GM21528 (cell line): Measurements from ENCODE around the gene THSD4.
"Not testable (repeated sequence)": the region's sequence is repeated elsewhere in the genome, so short reads cannot be mapped to it uniquely, and the experiment has no call there.

Experiments
- ATAC-seq: cut with Tn5 transposase; IDR thresholded peaks from one replicate; pipeline ENCODE4 v1.9.1; 2021; ENCODE audit warnings: mild to moderate bottlenecking, moderate library complexity; ENCODE audit not compliant: unreplicated experiment, low FRiP score

Gene THSD4

DNA sequence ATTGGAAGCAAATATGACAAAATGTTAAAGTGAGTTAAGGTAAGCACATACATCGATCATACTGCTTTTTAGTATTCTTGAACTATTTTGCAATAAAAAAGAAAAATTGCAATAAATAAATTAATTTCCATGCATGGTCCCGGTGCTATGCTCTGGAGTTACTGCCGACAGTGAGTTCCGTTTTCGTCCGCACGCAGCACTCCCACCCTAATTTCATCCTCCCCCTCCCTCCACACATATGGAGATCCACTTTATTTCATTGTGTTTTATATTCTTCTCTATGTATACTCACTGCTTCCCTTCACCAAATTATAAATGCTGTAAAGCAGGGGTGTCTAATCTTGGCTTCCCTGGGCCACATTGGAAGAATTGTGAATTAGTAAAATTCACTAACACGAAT is 247.3 kb downstream of the THSD4 start:
- ATAC-seq = no peak

- ATAC-seq = no peak
Observed at GRCh38 chr15:71362987-71363968, 248.0 kb downstream of the THSD4 start.

DNA sequence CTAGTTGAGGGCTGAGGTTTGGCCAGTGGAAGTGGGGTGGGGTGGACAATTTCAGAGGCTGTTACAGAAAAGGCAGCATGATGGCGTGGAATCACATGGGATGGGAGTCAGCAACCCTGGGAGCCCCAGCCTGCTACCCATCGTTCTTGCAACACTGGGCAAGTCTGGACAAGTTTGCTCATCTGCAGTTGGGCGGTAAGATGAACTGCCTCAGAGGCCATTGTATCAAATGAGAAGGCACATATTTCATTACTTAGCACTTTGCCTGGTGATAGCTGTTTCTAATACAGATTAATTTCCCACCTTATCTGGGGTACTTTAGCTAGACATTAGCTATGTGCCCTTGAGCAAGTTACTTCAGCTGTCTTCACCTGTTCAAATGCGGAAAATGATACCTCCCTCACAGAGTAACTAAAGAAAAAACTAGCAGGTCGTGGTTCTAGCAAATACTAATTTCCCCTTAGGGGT is 248.9 kb downstream of the THSD4 start:
- ATAC-seq = no peak

GRCh38 chr15:71366522-71366921 is 251.3 kb downstream of the THSD4 start:
- no peak for ATAC-seq

DNA sequence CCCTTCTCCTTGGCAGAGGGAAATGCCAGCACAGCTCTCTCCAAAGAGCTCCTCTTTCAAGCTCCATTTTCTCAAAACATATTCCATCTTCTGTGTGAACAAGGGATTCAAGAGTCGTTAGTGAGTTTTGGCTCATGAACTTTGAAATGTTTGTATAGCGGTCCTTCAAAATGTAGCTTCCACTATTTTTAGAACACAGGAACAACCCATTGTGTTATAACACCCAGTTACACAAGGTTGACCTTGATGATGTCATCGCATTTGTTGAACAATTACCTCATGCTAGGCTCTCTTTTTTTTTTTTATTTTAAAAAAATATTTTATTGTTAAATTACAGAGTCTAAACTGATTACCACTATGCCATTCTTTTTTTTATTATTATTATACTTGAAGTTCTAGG is 251.7 kb downstream of the THSD4 start:
- ATAC-seq = no peak

GRCh38 chr15:71367737-71368136 is 252.5 kb downstream of the THSD4 start:
- ATAC-seq = not testable (repeated sequence)

GRCh38 chr15:71372769-71373168 is 257.5 kb downstream of the THSD4 start:
- not testable (repeated sequence) for ATAC-seq

- no peak for ATAC-seq
Observed at GRCh38 chr15:71373917-71374316, 258.6 kb downstream of the THSD4 start.

DNA sequence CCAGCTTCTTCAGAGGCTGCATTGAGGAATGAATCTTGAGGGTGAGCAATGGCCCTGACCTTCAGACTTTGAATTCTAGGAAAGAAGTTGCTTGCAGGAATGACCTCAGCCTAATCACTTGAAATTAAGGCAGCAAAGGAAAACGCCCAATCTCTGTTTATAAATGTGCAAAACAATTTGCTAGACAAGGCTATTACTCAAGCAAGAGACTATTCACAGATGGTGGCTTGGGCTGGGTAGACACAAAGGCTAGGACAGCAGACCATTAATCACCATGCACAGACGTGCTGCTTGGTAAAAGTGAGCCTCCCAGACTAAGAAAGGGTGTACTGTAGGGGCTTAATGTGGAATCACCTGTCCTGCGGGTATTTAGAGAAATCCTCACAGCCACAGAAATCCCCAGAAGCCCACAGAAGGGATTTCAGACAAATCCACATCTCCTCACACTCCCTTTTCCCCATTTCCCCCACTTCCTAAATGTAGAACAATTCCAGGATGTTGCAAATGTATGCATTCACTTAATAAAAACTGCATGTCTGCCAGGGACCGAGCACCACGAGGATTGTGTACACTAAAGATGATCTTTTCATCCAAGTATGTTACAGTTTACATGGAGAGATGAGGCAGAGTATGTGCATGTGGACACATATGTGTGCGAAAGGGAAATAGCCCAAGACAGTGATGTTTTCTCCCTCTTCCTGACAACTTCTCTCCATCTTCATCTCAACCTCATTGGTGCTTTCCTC is 259.5 kb downstream of the THSD4 start:
- no peak for ATAC-seq

GRCh38 chr15:71375934-71376333 is 260.7 kb downstream of the THSD4 start:
- no peak for ATAC-seq

GRCh38 chr15:71379893-71380292 is 264.6 kb downstream of the THSD4 start:
- no peak for ATAC-seq

GRCh38 chr15:71380345-71380744 is 265.1 kb downstream of the THSD4 start:
- ATAC-seq = no peak

DNA sequence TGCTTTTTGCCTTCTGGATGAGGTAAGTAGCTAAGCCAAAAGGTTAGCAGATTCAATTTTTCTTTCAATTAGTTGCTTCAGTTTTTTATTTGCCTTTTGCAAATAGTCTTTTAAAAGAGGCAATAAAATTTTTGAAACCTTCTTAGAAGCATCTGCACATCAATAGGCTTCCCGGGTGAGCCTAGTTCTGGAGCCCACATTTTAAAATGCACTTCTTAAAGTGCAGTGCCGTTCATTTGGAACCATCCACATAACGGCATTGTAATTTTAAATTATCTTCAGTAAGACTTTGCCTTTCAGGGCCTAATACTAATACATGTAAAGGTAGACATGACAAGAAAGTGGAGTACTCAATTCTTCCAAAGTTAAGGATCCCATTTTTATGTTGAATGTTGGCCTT is 269.2 kb downstream of the THSD4 start:
- no peak for ATAC-seq

GRCh38 chr15:71385026-71385425 is 269.8 kb downstream of the THSD4 start:
- no peak for ATAC-seq

DNA sequence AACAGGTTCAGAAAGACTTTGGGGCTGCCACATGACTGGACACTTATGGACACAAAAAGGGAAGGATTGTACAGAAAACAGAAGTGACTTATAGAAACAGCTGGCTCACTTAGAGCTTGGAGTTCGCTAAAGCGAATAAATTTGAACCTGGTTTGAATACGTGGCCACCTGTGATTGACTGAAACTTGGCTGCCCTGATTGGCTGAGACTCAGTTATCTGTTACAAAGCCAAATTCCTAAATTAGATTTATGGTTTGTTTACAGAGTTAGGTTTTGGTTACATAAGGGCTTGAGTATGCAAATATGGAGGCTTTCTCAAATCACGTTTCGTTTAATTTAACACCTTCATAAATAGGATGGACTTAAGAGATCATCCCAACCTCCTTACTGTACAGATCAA is 270.2 kb downstream of the THSD4 start:
- no peak for ATAC-seq

GRCh38 chr15:71386005-71386404 is 270.7 kb downstream of the THSD4 start:
- no peak for ATAC-seq

GRCh38 chr15:71386448-71387236 is 271.4 kb downstream of the THSD4 start:
- ATAC-seq = no peak

GRCh38 chr15:71387810-71388209 is 272.5 kb downstream of the THSD4 start:
- ATAC-seq = no peak

- no peak for ATAC-seq
Observed at GRCh38 chr15:71390096-71390495, 274.8 kb downstream of the THSD4 start.

DNA sequence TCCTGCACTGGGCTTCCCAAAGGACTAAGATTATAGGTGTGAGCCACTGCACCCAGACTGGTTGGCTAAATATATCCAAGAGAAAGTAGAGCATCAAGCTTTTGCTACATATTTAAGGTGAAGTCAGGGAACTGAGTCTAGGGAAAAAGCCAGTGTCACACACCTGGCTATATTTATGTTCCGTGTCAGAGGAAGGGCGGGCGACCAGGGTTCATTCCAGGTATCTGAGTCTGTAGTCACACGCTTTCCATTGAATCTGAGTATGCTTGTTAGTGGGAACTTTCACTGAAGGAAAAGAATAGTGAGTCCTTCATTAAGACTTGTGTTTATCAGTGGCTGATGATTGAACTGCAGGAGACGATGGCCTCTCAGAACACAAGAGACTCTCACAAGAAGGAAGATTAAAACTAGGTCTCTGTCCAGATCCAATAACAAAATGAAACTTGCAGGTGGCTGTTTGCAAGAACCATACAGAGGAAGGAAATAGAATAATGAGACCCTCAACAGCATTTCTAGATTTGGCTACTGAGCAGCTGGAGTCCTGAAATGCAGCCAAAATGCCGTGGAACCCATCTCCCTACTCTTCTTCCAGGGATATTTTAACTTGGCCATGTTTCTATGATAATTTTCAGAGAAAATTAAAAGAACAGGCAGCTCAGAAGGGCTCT is 276.3 kb downstream of the THSD4 start:
- no peak for ATAC-seq
